ENCODE results near the gene RNF144A.
A peak's percentile ranks its signal among the peaks of the same experiment; 100 is the strongest.

RNF144A gene

GRCh38 chr2:6905668-6906067, 11.5 kb upstream of the RNF144A start:
- FAIRE-seq (no peak), DNase-seq (ENCODE audit: extremely low spot score, insufficient read length, low read depth) (no peak)

DNA sequence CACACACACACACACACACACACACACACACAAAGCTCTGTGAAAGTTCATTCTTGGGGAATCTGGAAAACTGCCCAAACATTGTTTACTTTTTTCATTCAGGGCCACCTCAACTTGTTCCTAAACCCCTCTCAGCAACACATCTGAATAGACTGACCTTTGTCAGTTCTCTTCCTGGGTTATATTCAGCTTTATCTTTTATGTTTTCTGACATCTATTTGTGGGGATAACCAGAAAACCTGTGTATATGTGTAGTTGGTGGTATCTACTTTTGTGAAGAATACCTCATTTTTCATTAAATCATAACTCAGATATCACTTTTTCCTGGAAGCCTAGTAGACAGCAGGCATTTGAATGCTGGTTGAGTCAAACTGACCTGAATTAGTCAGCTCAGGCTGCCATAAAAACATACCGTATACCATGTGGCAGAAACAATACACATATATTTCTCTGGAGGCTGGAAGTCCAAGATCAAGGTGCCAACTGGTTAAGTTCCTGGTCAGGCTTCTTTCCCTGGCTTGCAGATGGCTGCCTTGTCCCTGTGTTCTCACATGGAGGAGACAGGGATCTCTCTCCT, 11.0 kb upstream of the RNF144A start:
- DNase-seq (ENCODE audit: extremely low spot score, insufficient read length, low read depth) (no peak), FAIRE-seq (no peak)

GRCh38 chr2:6908291-6908690, 8.9 kb upstream of the RNF144A start:
- no peak for FAIRE-seq
- DNase-seq (ENCODE audit: extremely low spot score, insufficient read length, low read depth): no peak

- peak; percentile 93 for FAIRE-seq
These were observed 7.5 kb upstream of the RNF144A start for GRCh38 chr2:6909431-6910385.

DNA sequence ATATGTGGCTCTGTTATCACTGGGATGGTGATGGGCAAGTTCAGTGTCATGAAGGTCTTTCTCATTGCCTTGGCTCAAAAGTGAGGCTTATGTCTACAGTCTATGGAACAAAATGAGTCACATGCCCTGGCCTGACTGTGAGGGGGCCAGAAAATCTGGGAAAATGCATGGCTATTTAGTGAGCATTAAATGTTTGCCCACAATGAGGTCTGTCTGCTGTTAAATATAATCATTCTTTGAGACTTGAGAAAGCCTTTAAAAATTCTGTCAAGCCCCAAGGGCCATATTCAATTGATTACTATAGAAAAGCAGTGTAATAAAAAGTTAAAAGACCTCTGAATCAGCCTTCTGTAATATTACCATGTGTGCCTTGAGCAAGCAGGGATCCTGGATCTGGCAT, 5.5 kb upstream of the RNF144A start:
- FAIRE-seq: no peak
- no peak for DNase-seq (ENCODE audit: extremely low spot score, insufficient read length, low read depth)

More at GRCh38 chr2:6909431-6910385, 7.5 kb upstream of the RNF144A start:
- no peak for DNase-seq (ENCODE audit: extremely low spot score, insufficient read length, low read depth)

DNA sequence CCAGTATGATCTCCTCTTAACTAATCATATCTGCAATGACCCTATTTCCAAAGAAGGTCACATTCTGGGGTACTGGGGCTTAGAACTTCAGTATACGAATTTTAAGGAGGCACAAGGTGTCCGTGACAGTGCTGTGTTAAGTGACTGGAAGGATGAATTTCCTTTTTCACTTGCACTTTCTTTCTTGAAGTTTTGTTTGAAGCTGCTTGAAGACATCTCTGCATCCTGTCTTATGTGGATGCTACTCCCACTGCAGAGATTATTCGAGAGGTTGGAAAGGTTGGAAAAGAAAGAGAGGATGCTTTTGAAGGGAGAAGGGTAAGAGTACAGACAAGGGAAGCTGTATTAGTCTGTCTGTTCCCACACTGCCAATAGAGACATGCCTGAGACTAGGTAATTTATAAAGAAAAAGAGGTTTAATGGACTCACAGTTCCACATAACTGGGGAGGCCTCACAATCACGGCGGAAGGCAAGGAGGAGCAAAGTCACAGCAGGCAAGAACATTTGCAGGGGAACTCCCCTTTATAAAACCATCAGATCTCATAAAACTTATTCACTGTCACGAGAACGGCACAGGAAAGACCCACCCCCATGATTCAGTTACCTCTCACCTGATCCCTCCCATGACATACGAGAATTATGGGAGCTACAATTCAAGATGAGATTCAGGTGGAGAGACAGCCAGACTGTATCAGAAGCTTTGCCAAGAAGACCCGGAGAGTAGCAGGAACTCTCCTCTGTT, 3.6 kb upstream of the RNF144A start:
- FAIRE-seq: no peak
- no peak for DNase-seq (ENCODE audit: extremely low spot score, insufficient read length, low read depth)

GRCh38 chr2:6914828-6915227, 2.4 kb upstream of the RNF144A start:
- FAIRE-seq: no peak
- no peak for DNase-seq (ENCODE audit: extremely low spot score, insufficient read length, low read depth)

- DNase-seq (ENCODE audit: extremely low spot score, insufficient read length, low read depth) (no peak), FAIRE-seq (no peak)
These were observed 1.8 kb upstream of the RNF144A start for GRCh38 chr2:6915399-6915798.

GRCh38 chr2:6916224-6916623, 988 bp upstream of the RNF144A start:
- no peak for DNase-seq (ENCODE audit: extremely low spot score, insufficient read length, low read depth)
- FAIRE-seq: no peak

DNA sequence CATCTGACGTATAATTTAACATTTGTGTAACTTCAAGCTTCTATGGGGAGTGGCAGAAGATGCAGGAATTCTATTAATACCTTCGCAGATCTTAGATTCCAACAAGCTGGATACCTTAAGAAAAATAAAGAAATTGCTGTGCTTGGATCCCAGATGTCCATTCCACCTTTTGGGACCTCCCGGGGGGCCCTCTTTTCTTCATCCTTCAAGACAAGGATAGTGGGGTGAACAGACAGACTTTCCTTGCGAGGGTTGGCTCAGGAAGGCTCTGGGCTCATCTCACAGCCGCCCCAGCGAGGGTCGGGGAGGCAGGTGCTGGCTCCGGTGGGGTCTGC, 509 bp upstream of the RNF144A start:
- no peak for DNase-seq (ENCODE audit: extremely low spot score, insufficient read length, low read depth)
- no peak for FAIRE-seq

GRCh38 chr2:6917761-6918421, 679 bp downstream of the RNF144A start:
- DNase-seq (ENCODE audit: extremely low spot score, insufficient read length, low read depth): no peak
- no peak for FAIRE-seq

DNA sequence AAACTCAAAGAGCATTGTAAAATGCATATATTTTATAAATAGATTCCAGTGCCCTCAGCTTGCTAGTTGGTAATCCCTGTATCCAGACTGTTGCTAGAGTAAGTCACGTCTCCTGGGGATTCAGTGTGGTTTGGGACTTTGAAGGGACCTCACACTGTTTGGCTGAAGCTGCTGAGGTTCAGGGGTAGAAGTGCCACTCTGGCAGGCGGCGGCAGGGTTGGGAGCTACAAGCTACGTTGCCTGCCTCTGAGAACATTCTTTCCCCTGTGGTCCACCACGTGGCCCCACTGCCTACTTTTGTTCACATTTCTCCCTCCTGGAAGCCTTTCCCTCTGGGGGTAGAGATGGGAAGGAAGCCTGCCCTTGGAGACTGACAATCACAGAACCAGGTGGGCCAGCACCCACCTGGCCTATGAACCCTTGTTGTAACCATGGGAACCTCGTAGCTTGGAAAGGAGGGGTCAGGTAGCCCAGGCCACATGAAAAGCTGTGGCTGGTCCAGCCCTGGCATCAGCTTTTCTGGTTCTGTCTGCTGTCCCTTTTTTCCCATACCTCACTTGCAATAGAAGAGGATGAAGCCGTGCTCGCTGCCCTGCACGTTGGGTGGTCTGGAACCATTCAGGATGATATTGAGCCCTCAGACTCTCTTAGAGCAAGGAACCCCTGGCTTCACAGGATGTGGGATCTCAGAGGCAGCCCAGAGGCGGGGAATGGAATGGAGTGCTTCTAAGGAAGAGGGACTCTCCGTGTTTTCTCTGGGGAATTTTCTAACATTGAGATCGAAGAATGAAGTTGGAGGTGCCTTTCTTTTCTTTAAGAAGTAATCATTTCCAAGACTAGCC, 2.9 kb downstream of the RNF144A start:
- no peak for DNase-seq (ENCODE audit: extremely low spot score, insufficient read length, low read depth)
- FAIRE-seq: no peak

DNA sequence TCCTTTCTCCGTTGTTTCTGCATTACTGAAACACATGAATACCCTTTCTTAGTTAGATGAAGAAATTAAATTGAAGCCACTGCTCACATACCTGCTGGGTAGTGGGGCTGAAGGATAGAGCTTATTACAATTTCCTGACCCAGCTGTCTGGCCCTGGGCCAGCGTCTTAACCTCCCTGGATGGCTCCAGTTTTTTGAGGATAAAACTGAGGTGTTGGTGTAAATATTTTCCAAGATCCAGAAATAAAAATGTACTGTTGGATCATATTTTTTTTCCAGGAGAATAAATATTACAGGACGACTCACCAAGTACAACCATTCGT, 3.5 kb downstream of the RNF144A start:
- no peak for FAIRE-seq
- no peak for DNase-seq (ENCODE audit: extremely low spot score, insufficient read length, low read depth)

- no peak for FAIRE-seq
- no peak for DNase-seq (ENCODE audit: extremely low spot score, insufficient read length, low read depth)
These were observed 4.2 kb downstream of the RNF144A start for GRCh38 chr2:6921321-6921922.

- no peak for FAIRE-seq
- no peak for DNase-seq (ENCODE audit: extremely low spot score, insufficient read length, low read depth)
These were observed 5.0 kb downstream of the RNF144A start for GRCh38 chr2:6922201-6922656.

- DNase-seq (ENCODE audit: extremely low spot score, insufficient read length, low read depth): no peak
- FAIRE-seq: no peak
These were observed 6.1 kb downstream of the RNF144A start for GRCh38 chr2:6923319-6923718.

- DNase-seq (ENCODE audit: extremely low spot score, insufficient read length, low read depth) (no peak), FAIRE-seq (no peak)
These were observed 7.1 kb downstream of the RNF144A start for GRCh38 chr2:6924101-6924923.

GRCh38 chr2:6924924-6925409, 7.8 kb downstream of the RNF144A start:
- FAIRE-seq (no peak), DNase-seq (ENCODE audit: extremely low spot score, insufficient read length, low read depth) (no peak)
